ENCODE results near the gene C3. TPM values are rescaled to one million over a fixed set of nuclear protein-coding genes. Genes with fewer than 3 reads are reported as not detected.
A peak's percentile ranks its signal among the peaks of the same experiment; 100 is the strongest.

C3 gene
- total and polyA plus RNA-seq, 2 donors from 2014 or later, result 452 to 3,831 TPM

DNA sequence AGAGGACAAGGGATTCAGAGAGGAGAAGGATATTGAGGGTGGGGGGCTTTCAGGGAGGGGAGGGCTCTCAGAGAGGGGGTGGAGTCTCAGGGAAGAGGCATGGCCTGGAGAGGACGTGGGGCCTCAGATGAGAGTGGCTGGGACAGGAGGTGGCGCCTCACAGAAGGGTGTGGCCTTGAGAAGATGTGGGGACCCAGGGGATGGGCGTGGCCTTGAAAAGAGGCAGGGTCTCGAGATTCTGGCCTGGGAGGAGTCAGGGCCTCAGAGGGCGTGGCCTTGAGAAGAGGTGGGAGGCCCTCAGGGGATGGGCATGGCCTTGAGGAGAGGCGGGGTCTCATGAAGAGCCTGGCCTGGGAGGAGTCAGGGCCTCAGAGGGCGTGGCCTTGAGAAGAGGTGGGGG lies 26.8 kb downstream of the C3 start:
- DNase-seq, result peak in 1 of 5 donors; percentile 45
- no peak for FAIRE-seq
- H3K27me3 ChIP-seq (ENCODE audit: control insufficient read depth, insufficient read depth, low read length), result no peaks in the 10 kb centered on the region
- intact Hi-C loops (cut with DNase I), result no loop called here
- no peak overlapping the region for H3K9ac ChIP-seq (ENCODE audit: low read length in 3 of 3)
- no peaks in the 10 kb centered on the region for H3K4me1 ChIP-seq (ENCODE audit: control insufficient read depth in 2 of 3, insufficient read depth in 2 of 3, low read depth in 1 of 3, low read length in 3 of 3)
- H3K36me3 ChIP-seq (ENCODE audit: control insufficient read depth in 2 of 3, insufficient read depth in 3 of 3, low read length in 3 of 3), result no peaks in the 10 kb centered on the region
- TF ChIP-seq, protein P1, sequence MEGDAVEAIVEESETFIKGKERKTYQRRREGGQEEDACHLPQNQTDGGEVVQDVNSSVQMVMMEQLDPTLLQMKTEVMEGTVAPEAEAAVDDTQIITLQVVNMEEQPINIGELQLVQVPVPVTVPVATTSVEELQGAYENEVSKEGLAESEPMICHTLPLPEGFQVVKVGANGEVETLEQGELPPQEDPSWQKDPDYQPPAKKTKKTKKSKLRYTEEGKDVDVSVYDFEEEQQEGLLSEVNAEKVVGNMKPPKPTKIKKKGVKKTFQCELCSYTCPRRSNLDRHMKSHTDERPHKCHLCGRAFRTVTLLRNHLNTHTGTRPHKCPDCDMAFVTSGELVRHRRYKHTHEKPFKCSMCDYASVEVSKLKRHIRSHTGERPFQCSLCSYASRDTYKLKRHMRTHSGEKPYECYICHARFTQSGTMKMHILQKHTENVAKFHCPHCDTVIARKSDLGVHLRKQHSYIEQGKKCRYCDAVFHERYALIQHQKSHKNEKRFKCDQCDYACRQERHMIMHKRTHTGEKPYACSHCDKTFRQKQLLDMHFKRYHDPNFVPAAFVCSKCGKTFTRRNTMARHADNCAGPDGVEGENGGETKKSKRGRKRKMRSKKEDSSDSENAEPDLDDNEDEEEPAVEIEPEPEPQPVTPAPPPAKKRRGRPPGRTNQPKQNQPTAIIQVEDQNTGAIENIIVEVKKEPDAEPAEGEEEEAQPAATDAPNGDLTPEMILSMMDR (IDR thresholded peaks at IDR 0.05; ENCODE audit: borderline replicate concordance, extremely low read depth, insufficient read depth), result no peak
- H3K27ac ChIP-seq (ENCODE audit: low read depth in 2 of 2, low read length in 2 of 2), result no peak overlapping the region
- H3K4me3 ChIP-seq (ENCODE audit: low read length in 3 of 3), result no peak overlapping the region
- H3K9me3 ChIP-seq (ENCODE audit: control insufficient read depth in 2 of 3, insufficient read depth in 1 of 3, low read length in 3 of 3), result no peaks in the 10 kb centered on the region

DNA sequence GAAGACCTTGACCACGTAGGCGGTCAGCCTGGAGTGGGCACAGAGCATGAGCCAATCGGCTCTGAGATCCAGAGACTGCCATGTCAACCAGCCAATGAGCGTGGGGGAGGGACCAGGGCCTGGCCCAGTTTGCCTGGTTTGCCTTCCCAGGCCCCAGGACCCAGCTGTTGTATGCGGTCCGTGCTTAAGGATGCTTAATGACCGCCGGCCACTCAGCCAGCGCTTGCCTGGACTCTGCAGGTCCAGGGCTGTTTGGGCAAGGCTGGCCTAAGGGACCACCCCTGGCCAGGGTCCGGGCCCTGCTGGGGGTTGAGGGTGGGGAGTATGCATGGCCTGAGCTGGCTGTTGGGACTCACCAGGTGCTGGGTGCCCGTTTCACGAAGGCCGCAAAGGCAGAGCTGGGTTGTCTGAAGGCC lies 27.4 kb downstream of the C3 start:
- TF ChIP-seq, protein P1 (IDR thresholded peaks at IDR 0.05; ENCODE audit: borderline replicate concordance, extremely low read depth, insufficient read depth), result no peak
- no peaks in the 10 kb centered on the region for H3K9me3 ChIP-seq (ENCODE audit: control insufficient read depth in 2 of 3, insufficient read depth in 1 of 3, low read length in 3 of 3)
- intact Hi-C loops (cut with DNase I), result no loop called here
- H3K36me3 ChIP-seq (ENCODE audit: control insufficient read depth in 2 of 3, insufficient read depth in 3 of 3, low read length in 3 of 3), result no peaks in the 10 kb centered on the region
- H3K27ac ChIP-seq (ENCODE audit: low read depth in 2 of 2, low read length in 2 of 2), result no peak overlapping the region
- no peaks in the 10 kb centered on the region for H3K4me1 ChIP-seq (ENCODE audit: control insufficient read depth in 2 of 3, insufficient read depth in 2 of 3, low read depth in 1 of 3, low read length in 3 of 3)
- peak in 1 of 5 donors; percentile 62 for DNase-seq
- no peak overlapping the region for H3K9ac ChIP-seq (ENCODE audit: low read length in 3 of 3)
- no peak for FAIRE-seq
- H3K4me3 ChIP-seq (ENCODE audit: low read length in 3 of 3), result no peak overlapping the region
- no peaks in the 10 kb centered on the region for H3K27me3 ChIP-seq (ENCODE audit: control insufficient read depth, insufficient read depth, low read length)

DNA sequence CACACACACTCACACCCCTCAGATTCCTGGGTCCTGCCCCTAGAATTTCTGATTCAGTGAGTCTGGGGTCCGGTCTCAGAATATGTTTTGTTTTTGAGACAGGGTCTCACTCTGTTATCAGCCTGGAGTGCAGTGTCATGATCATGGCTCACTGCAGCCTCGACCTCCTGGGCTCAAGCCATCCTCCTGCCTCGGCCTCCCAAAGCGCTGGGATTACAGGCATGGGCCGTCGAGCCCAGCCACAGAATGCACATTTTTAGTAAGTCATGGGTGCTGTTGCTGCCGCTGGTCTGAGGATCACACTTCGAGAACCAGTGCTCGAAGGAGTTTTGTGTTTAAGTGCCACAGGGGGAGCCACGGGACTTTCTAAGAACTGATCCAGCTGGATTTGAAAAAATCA lies 28.4 kb downstream of the C3 start:
- DNase-seq, result peak in 1 of 5 donors; percentile 17
- H3K36me3 ChIP-seq (ENCODE audit: control insufficient read depth in 2 of 3, insufficient read depth in 3 of 3, low read length in 3 of 3), result no peaks in the 10 kb centered on the region

More for the DNA sequence above, 28.4 kb downstream of the C3 start:
- H3K4me3 ChIP-seq (ENCODE audit: low read length in 3 of 3), result no peak overlapping the region
- no peaks in the 10 kb centered on the region for H3K27me3 ChIP-seq (ENCODE audit: control insufficient read depth, insufficient read depth, low read length)
- H3K9ac ChIP-seq (ENCODE audit: low read length in 3 of 3), result no peak overlapping the region
- H3K4me1 ChIP-seq (ENCODE audit: control insufficient read depth in 2 of 3, insufficient read depth in 2 of 3, low read depth in 1 of 3, low read length in 3 of 3), result no peaks in the 10 kb centered on the region
- no peaks in the 10 kb centered on the region for H3K9me3 ChIP-seq (ENCODE audit: control insufficient read depth in 2 of 3, insufficient read depth in 1 of 3, low read length in 3 of 3)
- no peak for FAIRE-seq
- H3K27ac ChIP-seq (ENCODE audit: low read depth in 2 of 2, low read length in 2 of 2), result no peak overlapping the region
- TF ChIP-seq, protein P1 (IDR thresholded peaks at IDR 0.05; ENCODE audit: borderline replicate concordance, extremely low read depth, insufficient read depth), result no peak
- intact Hi-C loops (cut with DNase I), result no loop called here

All from kidney (tissue), 14 donors.